ENCODE measurements around the gene ROPN1B.
"Not testable (repeated sequence)": the region's sequence is repeated elsewhere in the genome, so short reads cannot be mapped to it uniquely, and the experiment has no call there.

The ROPN1B gene

GRCh38 chr3:125968701-125969592, at the start of gene ROPN1B:
Gene ROPN1B, plus strand, starts transcription at chr3:125969178. Its CDS starts 2,877 bp downstream, at chr3:125972055.
- peak within 1 kb of the TSS; percentile 39 for H3K4me3 Mint-ChIP-seq
- H3K4me1 Mint-ChIP-seq; H3K9me3 Mint-ChIP-seq; H3K36me3 Mint-ChIP-seq (ENCODE audit: low read depth); H3K27ac Mint-ChIP-seq; DNase-seq: not testable (repeated sequence)
- ATAC-seq, result peak; percentile 83
- H3K27me3 Mint-ChIP-seq, result peaks cover 21% of the 10 kb centered on the region

GRCh38 chr3:125920191-125920590, 48.8 kb upstream of the ROPN1B start:
- not testable (repeated sequence) for DNase-seq; H3K4me3 Mint-ChIP-seq; ATAC-seq; H3K9me3 Mint-ChIP-seq; H3K27me3 Mint-ChIP-seq; H3K36me3 Mint-ChIP-seq (ENCODE audit: low read depth); H3K27ac Mint-ChIP-seq
- H3K4me1 Mint-ChIP-seq, result peaks cover 24% of the 10 kb centered on the region

DNA sequence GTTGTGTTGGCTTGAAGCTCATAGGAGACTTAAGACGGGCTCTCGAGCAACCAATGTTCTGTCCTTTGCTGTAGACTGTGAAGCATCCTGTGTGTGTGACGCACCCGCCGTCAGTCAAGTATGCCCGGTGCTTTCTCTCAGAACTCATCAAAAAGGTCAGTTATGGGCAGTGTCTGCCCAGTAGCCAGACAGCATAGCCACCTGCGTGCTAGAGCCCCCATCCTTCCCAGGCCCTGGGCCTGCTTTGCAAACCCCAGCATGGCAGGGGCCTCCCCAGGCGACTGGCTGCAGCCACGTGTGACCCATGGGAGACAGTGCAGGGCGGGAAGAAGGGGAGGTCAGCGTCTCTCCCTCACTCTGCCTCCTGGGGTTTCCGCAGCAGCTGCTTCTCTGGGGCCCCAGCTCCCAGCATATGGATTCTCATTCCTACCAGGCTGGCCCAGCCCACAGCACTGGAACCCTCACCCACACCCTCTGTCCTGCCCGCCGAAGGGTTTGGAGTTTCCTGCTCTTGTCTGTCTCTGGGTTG, 48.2 kb upstream of the ROPN1B start:
- H3K27me3 Mint-ChIP-seq, ATAC-seq: not testable (repeated sequence)
- peaks cover 21% of the 10 kb centered on the region for H3K4me1 Mint-ChIP-seq

GRCh38 chr3:125921712-125922111, 47.3 kb upstream of the ROPN1B start:
- H3K4me1 Mint-ChIP-seq, result peaks cover 21% of the 10 kb centered on the region
- peak; percentile 50 for DNase-seq
- H3K4me3 Mint-ChIP-seq; H3K9me3 Mint-ChIP-seq; H3K27ac Mint-ChIP-seq; H3K27me3 Mint-ChIP-seq; ATAC-seq; H3K36me3 Mint-ChIP-seq (ENCODE audit: low read depth): not testable (repeated sequence)

More for the DNA sequence above, 48.2 kb upstream of the ROPN1B start:
- not testable (repeated sequence) for H3K9me3 Mint-ChIP-seq; H3K36me3 Mint-ChIP-seq (ENCODE audit: low read depth); DNase-seq; H3K4me3 Mint-ChIP-seq; H3K27ac Mint-ChIP-seq

DNA sequence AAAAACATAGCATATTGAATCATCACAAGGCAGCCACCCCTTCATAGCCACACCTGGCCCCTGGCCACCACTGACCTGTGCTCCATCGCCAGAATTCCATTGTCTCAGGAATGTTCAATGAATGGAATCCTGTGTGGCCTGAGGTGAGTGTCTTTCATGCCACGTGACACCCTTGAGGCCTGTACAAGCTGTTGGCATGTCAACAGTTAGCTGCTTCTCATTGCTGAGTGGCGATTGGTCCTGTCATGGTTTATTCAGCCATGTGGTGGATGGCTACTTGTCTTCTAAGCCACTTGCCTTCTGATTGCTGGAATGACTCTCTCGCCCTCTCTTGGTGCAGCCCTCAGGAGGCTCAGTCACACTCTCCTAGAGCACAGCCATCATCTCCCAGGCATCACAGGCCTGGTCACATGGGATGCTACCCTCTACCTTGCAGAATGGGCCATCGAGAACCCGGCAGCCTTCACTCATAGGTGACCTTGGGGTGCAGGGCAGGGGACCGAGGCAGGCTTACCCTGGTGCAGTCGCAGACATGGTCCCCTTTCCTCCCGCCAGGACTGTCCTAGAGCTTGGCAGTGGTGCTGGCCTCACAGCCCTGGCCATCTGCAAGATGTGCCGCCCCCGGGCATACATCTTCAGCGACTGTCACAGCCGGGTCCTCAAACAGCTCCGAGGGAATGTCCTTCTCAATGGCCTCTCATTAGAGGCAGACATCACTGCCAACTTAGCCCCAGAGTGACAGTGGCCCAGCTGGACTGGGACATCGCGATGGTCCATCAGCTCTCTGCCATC, 45.5 kb upstream of the ROPN1B start:
- H3K27me3 Mint-ChIP-seq; H3K4me1 Mint-ChIP-seq; H3K36me3 Mint-ChIP-seq (ENCODE audit: low read depth); DNase-seq; H3K4me3 Mint-ChIP-seq; H3K9me3 Mint-ChIP-seq; ATAC-seq; H3K27ac Mint-ChIP-seq: not testable (repeated sequence)

- not testable (repeated sequence) for H3K4me3 Mint-ChIP-seq; H3K27ac Mint-ChIP-seq; H3K9me3 Mint-ChIP-seq; ATAC-seq; H3K27me3 Mint-ChIP-seq; H3K4me1 Mint-ChIP-seq; DNase-seq; H3K36me3 Mint-ChIP-seq (ENCODE audit: low read depth)
Observed at GRCh38 chr3:125924276-125924675, 44.7 kb upstream of the ROPN1B start.

DNA sequence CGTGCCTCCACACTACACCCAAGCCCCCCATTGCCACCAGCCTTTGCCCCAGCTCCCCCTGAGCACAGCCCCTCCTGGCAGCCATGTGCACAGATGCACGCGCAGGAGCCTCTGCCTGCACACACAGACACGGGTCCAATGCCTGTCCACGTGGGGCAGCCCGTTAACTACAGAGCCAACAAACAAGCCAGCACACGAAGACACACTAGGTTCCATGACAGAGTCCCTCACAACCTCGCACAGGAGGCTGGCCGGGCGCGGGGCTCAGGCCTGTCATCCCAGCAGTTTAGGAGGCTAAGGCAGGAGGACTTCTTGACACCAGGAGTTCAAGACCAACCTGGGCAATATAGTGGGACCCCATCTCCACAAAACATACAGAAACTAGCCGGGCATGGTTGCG, 43.3 kb upstream of the ROPN1B start:
- ATAC-seq; H3K27me3 Mint-ChIP-seq; H3K9me3 Mint-ChIP-seq; DNase-seq; H3K4me3 Mint-ChIP-seq; H3K27ac Mint-ChIP-seq; H3K4me1 Mint-ChIP-seq; H3K36me3 Mint-ChIP-seq (ENCODE audit: low read depth): not testable (repeated sequence)

- H3K4me3 Mint-ChIP-seq; H3K4me1 Mint-ChIP-seq; H3K27me3 Mint-ChIP-seq; H3K36me3 Mint-ChIP-seq (ENCODE audit: low read depth); H3K9me3 Mint-ChIP-seq; H3K27ac Mint-ChIP-seq; ATAC-seq: not testable (repeated sequence)
- peak; percentile 72 for DNase-seq
Observed at GRCh38 chr3:125928771-125929545, 40.0 kb upstream of the ROPN1B start.

DNA sequence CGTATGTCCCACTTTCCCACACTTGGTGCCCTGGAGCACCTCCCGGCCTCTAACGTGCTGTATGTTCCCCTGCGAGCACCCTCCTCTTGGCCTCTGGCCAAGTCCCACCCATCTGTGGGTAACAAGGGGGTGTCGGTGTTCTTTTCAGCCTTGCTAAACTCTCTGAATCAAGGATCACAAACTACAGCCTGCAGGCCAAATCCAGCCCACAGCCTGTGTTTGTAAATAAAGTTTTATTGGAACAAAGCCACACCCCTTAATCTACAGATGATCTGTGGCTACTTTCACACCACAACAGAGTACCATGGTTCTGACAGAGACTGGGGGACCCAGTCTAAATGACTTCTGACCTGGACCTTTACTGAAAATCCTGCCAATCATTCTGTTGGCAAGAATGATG, 39.2 kb upstream of the ROPN1B start:
- H3K4me3 Mint-ChIP-seq; ATAC-seq; DNase-seq; H3K27ac Mint-ChIP-seq; H3K36me3 Mint-ChIP-seq (ENCODE audit: low read depth); H3K27me3 Mint-ChIP-seq; H3K4me1 Mint-ChIP-seq; H3K9me3 Mint-ChIP-seq: not testable (repeated sequence)

GRCh38 chr3:125931355-125931880, 37.6 kb upstream of the ROPN1B start:
- DNase-seq; H3K4me1 Mint-ChIP-seq; H3K36me3 Mint-ChIP-seq (ENCODE audit: low read depth); H3K27ac Mint-ChIP-seq; H3K9me3 Mint-ChIP-seq; ATAC-seq; H3K4me3 Mint-ChIP-seq: not testable (repeated sequence)
- H3K27me3 Mint-ChIP-seq, result peaks cover 12% of the 10 kb centered on the region

- H3K4me1 Mint-ChIP-seq; H3K27ac Mint-ChIP-seq; H3K4me3 Mint-ChIP-seq; DNase-seq; ATAC-seq; H3K36me3 Mint-ChIP-seq (ENCODE audit: low read depth); H3K9me3 Mint-ChIP-seq: not testable (repeated sequence)
- H3K27me3 Mint-ChIP-seq, result peaks cover 13% of the 10 kb centered on the region
Observed at GRCh38 chr3:125933397-125934173, 35.4 kb upstream of the ROPN1B start.

DNA sequence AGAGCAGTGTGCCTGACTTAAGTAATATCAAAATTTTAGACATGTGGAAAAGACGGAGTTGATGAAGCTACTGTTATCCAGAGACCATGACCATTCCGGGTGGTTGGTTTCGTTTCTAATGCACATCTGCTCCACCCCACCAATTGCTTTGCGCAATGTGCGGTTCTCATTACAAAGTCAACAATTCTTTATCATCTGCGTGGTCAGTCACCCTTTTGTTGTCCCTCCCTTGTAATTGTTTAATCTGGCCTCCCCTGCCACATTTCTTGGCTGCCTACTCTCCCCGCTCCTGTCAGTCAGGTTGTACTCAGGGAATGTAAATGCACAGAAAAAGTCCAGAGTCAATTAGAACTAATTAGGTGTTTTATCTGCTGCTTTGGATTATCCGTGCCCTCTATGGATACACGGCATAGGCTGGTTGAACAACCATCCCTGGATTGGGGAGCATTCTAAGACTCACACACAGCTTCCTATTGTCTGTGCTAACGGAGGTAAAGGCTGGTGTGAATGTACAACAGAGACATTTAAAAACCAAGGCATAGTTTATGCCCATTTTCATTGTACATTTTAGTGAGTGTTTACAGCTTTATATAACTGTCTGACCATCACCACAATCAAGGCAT, 33.6 kb upstream of the ROPN1B start:
- not testable (repeated sequence) for H3K27ac Mint-ChIP-seq; H3K36me3 Mint-ChIP-seq (ENCODE audit: low read depth); ATAC-seq; H3K27me3 Mint-ChIP-seq; H3K4me3 Mint-ChIP-seq; DNase-seq; H3K4me1 Mint-ChIP-seq; H3K9me3 Mint-ChIP-seq

DNA sequence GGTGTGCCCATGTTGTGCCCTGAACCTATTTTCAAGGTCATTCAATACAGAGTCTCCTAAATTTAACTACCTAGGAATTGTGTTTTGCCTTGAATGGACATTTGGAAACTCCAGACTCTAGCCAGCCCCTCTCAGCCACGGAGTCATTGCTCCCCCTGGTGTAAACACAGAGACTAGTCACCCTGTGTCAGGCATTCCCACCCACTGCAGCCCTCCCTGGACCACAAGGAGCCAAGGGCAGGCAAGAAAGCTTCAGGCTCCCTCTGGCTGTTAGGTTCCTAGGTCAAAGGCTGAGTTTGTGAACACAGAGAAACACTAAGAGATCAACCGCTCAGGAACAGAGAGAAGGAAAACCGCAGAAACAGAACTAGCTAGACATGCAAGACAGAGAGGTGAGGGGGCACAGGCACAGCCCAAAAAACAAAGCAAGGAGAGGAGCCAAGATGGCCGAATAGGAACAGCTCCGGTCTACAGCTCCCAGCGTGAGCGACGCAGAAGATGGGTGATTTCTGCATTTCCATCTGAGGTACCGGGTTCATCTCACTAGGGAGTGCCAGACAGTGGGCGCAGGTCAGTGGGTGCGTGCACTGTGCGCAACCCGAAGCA, 32.7 kb upstream of the ROPN1B start:
- not testable (repeated sequence) for H3K27me3 Mint-ChIP-seq; H3K36me3 Mint-ChIP-seq (ENCODE audit: low read depth); DNase-seq; H3K4me1 Mint-ChIP-seq; ATAC-seq; H3K27ac Mint-ChIP-seq; H3K9me3 Mint-ChIP-seq; H3K4me3 Mint-ChIP-seq
